NCI-H1092 treated with DMSO at 0.1 percent for 48 hours (cell line): ENCODE results near the gene AKNAD1.
A peak's percentile ranks its signal among the peaks of the same experiment; 100 is the strongest.
"Not testable (repeated sequence)": the region's sequence is repeated elsewhere in the genome, so short reads cannot be mapped to it uniquely, and the experiment has no call there.

Experiments used
- DNase-seq: peaks from one replicate; lab custom pipeline; 2025; lab: John Stamatoyannopoulos, UW

The AKNAD1 gene

DNA sequence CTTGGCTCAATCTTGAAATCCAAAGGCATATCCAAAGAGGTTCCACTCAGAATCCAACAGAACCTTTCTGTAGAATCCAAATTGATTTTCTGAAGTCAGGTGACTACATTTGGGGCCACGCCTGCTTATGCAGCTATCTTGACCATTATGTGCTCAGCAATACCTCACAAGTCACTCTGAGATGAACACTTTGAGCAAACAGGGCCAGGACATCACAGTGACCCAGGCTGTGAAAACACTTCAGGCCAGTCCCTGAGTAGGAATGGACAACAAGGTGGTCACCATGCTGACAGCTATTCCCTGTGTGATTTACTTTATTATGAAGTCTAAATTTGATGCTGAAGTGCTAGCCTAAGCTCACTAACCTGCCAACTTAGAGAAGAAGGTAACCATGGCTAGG, at the start of gene AKNAD1:
Gene AKNAD1 (minus strand): TSS at position 101 of the 400 bp plus-strand sequence. CDS start 4,430 bp downstream, outside the sequence.
- no peak for DNase-seq

DNA sequence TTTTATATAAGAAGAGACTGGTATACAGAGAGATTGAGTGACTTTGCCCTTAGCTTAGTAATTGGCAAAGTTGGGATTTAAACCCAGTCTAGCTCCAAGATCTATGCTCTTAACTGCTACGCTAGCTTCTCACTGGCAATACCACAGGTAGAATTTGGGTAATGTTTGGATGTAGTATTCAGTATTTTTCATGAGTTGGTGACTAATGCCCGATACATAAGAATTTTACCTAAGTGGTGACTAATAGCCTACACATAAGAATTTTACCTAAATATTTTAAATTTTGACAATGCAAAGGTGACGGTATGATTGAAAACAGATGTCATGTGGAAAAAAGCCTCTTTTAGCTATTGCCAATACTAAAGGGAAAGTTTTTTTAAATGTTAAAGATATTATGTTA, 44.2 kb upstream of the AKNAD1 start:
- no peak for DNase-seq

GRCh38 chr1:108897865-108898720, 41.2 kb upstream of the AKNAD1 start:
- DNase-seq = peak; percentile 41

GRCh38 chr1:108896146-108897145, 39.6 kb upstream of the AKNAD1 start:
- no peak for DNase-seq

- DNase-seq = no peak
Observed at GRCh38 chr1:108893141-108893530, 36.2 kb upstream of the AKNAD1 start.

- DNase-seq = no peak
Observed at GRCh38 chr1:108892356-108893140, 35.7 kb upstream of the AKNAD1 start.

- DNase-seq = no peak
Observed at GRCh38 chr1:108889706-108890384, 33.0 kb upstream of the AKNAD1 start.

DNA sequence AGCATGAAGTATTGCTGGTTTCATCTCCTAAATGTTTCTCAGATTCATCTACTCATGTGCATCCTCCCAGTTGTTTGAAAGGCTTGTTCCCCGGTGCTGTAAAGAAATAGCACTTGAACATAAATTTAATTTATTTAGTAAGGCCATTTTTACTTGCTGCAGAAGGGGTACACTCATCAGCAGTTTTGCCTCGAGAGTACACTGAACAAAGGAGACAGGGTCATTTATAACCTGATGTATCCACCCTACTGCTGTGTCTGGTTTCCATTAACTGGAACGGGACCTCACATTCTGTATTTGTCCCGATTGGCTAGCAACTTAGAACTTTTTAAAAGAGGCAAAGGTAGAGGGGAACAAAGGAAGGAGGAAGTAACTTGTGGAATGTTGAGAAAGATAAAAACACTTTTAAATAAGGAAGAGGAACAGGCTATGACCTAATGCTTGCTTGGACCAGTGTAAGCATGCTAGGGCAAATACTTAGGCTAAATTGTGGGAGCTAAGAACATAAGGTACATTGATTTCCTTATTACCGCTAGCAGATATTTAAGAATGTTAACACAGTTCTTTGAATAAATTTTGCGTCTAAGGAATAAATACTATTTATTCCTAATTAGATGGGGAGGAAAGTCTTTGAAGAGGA, 32.2 kb upstream of the AKNAD1 start:
- not testable (repeated sequence) for DNase-seq

GRCh38 chr1:108886292-108886691, 29.4 kb upstream of the AKNAD1 start:
- DNase-seq = no peak

DNA sequence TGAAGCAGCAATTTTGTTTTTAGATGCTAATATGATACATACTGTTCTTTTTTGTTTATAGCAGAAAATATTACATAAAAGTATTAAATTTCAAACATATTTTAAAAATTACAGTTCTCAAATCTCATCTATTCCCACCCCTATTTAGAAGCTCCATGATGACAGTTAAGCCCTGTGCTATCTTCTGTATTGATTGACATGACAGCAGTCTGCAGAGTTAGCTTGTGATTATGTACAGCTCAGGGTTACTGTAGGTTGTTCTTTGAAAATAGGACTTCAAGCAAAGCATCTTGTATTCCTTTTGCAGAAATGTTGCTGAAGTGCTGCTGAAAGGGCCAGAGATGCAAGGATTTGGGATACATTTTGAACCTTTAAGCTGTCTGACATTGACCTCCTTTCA, 28.1 kb upstream of the AKNAD1 start:
- no peak for DNase-seq

- DNase-seq = no peak
Observed at GRCh38 chr1:108882837-108883236, 25.9 kb upstream of the AKNAD1 start.

DNA sequence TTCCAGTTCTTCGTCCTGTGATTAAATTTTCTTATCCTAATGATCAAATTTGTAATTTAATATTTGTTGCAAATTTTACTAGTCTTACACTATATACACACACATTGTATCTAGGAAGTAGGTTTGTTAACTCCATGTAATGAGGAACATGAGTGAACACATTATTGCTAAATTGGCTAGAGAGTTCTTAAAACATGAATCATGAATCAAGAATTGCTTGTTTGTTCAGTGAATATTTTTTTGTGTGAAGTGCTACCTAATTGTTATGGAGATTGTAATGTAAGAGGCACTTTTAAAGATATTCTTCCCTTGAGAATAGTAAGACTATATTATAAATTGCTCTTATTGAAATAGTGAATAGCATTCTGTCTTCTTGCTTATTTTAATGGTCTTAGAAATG, 24.5 kb upstream of the AKNAD1 start:
- DNase-seq = no peak

DNA sequence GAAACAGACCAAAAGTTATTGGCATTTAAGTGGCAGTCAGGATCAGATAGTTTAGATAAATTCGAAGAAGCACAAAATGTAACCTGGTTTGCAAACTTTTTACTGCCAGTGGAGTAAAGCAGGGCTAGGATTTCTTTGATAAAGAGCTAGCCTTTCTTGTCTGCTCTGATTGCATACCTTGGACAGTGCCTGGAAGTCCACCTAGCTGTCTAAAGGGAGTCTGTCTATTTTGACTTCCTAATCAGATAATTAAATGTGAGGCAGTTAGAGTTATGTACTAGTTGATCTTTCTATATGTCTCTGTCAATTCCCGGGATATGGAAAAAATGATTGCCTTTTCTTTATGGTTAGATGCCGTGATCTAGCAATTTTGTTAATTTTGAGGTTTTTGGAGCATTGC, 24.0 kb upstream of the AKNAD1 start:
- no peak for DNase-seq

DNA sequence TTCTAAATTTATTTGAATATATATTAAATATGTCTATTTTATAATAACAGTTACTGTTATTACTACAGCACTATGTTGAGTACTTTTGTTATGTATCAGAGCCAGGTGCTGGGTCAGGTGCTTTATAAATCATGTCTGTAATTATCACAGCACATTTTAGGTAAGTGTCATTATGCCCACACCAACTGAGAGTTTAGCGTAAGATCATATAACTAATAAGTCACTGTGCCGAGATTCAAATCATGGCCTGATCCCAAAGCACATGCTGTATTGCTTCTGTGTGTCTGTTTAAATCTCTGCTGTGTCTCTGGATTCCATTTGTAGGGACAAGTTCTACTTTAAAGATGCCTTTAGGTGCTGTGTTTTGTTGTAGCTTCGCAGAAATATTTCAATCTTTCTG, 21.8 kb upstream of the AKNAD1 start:
- DNase-seq = no peak

DNA sequence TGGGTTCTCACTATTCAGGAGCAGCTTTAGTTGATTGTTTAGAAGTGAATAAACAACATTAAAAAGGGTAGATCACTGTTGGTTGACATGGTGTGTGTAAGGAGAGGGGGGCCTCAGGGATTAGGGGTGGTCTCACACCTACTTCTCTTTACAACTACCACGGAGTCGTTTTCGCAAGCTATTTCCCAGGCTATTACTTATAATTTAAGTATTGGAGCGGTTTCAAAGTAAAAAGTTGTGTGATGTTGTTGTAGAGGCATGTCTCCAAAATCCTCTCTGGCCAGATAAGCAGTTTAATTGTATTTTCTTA, 21.2 kb upstream of the AKNAD1 start:
- DNase-seq = no peak

DNA sequence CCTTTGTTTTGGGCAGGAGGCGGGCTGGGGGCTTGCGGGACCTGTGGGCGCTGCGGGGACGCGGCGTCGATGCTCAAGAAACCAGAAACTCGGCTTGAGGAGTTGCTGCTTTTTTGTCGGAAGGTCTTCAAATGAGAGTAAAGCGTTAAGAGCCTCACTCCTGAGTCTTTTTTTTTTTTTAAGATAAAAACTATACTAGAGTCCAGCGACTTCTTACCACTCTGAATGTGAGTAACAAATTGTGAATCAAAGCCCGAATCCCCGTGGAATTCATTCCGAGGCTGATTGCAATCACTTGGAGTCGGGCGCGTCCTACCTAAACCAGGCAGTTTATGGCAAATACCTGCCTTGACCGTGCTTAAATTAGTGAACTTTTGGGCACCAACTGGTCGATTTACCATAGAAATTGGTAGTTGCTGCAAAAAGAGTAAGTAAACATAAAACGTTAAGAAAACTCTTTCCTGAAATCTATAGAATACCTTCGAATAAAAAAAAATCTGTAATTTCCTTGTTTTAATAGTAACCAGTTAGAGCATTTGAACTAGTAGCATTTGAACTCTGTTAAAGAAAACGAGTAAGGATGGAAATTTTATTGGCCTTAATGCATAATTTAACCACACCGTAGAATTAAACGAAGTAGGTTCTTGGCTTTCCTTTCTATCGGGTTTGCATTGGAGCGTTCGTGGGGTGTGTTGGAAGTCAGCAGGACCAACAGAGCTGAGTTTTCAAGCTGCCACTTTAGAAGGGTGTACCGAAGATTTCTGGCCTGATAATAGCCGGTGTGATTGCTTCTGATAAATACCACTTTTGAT, 20.7 kb upstream of the AKNAD1 start:
- DNase-seq = peak; percentile 56

GRCh38 chr1:108871050-108871724, 14.3 kb upstream of the AKNAD1 start:
- no peak for DNase-seq

- no peak for DNase-seq
Observed at GRCh38 chr1:108865316-108865910, 8.5 kb upstream of the AKNAD1 start.

DNA sequence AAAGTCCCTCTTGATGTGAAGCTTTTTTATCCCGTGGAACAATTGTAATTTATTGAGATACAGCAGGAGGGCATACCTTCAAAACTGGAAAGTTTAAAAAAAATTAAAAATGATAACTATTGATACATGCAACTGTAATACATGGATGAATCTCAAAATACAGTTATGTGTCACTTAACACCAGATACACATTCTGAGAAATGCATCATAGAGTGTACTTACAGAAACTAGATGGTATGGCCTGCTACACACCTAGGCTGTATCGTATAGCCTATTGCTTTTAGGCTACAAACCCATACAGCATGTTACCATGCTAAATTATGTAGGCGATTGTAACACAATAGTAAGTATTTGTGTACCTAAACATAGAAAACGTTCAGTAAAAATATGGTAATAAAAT, 7.1 kb upstream of the AKNAD1 start:
- DNase-seq = no peak
